ENCODE results near the gene MNAT1.

DNA sequence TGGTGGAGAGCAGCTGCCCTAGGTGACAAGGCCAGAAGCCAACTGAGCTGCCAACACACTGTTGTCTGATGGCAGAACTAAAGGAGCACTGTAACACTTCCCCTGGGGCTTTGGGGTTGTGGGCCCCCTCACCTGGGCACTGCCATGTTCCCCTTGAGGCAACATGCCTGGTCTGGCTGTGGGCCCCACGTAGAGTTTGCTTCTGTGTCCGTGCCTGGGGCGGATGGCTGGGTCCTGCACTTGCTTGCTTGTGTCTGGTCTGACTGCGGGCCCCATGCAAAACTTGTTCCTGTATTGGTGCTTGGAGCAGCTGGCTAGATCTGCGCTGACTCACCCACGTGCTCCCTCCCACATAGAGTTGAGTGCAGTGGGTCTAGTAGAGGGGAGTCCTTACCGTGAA is 78.4 kb downstream of the MNAT1 start:
- TF ChIP-seq ZEB2 (IDR thresholded peaks at IDR 0.05) (no peak), HMG20B (CRISPR knock-in tag; IDR thresholded peaks at IDR 0.05) (no peak), ZNF124 (CRISPR knock-in tag; IDR thresholded peaks at IDR 0.05) (no peak), ZNF121 (CRISPR knock-in tag; conservative IDR thresholded peaks at IDR 0.05) (no peak), ZBTB7A (IDR thresholded peaks at IDR 0.05; ENCODE audit: borderline replicate concordance, control insufficient read depth, low read depth, low read length) (no peak), KLF10 (CRISPR knock-in tag; IDR thresholded peaks at IDR 0.05) (no peak), GABPB1 (CRISPR knock-in tag; IDR thresholded peaks at IDR 0.05) (no peak), POLR2G (IDR thresholded peaks at IDR 0.05; ENCODE audit: low read depth, low read length) (no peak), RAD21 (CRISPR knock-in tag; conservative IDR thresholded peaks at IDR 0.05 in 1 of 2, IDR thresholded peaks at IDR 0.05 in 1 of 2) (no peak), POLR2B (IDR thresholded peaks at IDR 0.05; ENCODE audit: low read depth, partially characterized antibody) (no peak)
- TF ChIP-seq, protein P1, sequence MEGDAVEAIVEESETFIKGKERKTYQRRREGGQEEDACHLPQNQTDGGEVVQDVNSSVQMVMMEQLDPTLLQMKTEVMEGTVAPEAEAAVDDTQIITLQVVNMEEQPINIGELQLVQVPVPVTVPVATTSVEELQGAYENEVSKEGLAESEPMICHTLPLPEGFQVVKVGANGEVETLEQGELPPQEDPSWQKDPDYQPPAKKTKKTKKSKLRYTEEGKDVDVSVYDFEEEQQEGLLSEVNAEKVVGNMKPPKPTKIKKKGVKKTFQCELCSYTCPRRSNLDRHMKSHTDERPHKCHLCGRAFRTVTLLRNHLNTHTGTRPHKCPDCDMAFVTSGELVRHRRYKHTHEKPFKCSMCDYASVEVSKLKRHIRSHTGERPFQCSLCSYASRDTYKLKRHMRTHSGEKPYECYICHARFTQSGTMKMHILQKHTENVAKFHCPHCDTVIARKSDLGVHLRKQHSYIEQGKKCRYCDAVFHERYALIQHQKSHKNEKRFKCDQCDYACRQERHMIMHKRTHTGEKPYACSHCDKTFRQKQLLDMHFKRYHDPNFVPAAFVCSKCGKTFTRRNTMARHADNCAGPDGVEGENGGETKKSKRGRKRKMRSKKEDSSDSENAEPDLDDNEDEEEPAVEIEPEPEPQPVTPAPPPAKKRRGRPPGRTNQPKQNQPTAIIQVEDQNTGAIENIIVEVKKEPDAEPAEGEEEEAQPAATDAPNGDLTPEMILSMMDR (IDR thresholded peaks at IDR 0.05 in 2 of 3, conservative IDR thresholded peaks at IDR 0.05 in 1 of 3; ENCODE audit: insufficient read depth in 2 of 3, low read depth in 1 of 3, low read length in 3 of 3), result no peak
- TF ChIP-seq, protein P2, sequence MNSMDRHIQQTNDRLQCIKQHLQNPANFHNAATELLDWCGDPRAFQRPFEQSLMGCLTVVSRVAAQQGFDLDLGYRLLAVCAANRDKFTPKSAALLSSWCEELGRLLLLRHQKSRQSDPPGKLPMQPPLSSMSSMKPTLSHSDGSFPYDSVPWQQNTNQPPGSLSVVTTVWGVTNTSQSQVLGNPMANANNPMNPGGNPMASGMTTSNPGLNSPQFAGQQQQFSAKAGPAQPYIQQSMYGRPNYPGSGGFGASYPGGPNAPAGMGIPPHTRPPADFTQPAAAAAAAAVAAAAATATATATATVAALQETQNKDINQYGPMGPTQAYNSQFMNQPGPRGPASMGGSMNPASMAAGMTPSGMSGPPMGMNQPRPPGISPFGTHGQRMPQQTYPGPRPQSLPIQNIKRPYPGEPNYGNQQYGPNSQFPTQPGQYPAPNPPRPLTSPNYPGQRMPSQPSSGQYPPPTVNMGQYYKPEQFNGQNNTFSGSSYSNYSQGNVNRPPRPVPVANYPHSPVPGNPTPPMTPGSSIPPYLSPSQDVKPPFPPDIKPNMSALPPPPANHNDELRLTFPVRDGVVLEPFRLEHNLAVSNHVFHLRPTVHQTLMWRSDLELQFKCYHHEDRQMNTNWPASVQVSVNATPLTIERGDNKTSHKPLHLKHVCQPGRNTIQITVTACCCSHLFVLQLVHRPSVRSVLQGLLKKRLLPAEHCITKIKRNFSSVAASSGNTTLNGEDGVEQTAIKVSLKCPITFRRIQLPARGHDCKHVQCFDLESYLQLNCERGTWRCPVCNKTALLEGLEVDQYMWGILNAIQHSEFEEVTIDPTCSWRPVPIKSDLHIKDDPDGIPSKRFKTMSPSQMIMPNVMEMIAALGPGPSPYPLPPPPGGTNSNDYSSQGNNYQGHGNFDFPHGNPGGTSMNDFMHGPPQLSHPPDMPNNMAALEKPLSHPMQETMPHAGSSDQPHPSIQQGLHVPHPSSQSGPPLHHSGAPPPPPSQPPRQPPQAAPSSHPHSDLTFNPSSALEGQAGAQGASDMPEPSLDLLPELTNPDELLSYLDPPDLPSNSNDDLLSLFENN (IDR thresholded peaks at IDR 0.05; ENCODE audit: low read depth in 2 of 2, low read length in 2 of 2), result no peak
- TF ChIP-seq, protein P3, sequence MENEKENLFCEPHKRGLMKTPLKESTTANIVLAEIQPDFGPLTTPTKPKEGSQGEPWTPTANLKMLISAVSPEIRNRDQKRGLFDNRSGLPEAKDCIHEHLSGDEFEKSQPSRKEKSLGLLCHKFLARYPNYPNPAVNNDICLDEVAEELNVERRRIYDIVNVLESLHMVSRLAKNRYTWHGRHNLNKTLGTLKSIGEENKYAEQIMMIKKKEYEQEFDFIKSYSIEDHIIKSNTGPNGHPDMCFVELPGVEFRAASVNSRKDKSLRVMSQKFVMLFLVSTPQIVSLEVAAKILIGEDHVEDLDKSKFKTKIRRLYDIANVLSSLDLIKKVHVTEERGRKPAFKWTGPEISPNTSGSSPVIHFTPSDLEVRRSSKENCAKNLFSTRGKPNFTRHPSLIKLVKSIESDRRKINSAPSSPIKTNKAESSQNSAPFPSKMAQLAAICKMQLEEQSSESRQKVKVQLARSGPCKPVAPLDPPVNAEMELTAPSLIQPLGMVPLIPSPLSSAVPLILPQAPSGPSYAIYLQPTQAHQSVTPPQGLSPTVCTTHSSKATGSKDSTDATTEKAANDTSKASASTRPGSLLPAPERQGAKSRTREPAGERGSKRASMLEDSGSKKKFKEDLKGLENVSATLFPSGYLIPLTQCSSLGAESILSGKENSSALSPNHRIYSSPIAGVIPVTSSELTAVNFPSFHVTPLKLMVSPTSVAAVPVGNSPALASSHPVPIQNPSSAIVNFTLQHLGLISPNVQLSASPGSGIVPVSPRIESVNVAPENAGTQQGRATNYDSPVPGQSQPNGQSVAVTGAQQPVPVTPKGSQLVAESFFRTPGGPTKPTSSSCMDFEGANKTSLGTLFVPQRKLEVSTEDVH (IDR thresholded peaks at IDR 0.05; ENCODE audit: low read depth, partially characterized antibody), result no peak
- TF ChIP-seq, protein P4, sequence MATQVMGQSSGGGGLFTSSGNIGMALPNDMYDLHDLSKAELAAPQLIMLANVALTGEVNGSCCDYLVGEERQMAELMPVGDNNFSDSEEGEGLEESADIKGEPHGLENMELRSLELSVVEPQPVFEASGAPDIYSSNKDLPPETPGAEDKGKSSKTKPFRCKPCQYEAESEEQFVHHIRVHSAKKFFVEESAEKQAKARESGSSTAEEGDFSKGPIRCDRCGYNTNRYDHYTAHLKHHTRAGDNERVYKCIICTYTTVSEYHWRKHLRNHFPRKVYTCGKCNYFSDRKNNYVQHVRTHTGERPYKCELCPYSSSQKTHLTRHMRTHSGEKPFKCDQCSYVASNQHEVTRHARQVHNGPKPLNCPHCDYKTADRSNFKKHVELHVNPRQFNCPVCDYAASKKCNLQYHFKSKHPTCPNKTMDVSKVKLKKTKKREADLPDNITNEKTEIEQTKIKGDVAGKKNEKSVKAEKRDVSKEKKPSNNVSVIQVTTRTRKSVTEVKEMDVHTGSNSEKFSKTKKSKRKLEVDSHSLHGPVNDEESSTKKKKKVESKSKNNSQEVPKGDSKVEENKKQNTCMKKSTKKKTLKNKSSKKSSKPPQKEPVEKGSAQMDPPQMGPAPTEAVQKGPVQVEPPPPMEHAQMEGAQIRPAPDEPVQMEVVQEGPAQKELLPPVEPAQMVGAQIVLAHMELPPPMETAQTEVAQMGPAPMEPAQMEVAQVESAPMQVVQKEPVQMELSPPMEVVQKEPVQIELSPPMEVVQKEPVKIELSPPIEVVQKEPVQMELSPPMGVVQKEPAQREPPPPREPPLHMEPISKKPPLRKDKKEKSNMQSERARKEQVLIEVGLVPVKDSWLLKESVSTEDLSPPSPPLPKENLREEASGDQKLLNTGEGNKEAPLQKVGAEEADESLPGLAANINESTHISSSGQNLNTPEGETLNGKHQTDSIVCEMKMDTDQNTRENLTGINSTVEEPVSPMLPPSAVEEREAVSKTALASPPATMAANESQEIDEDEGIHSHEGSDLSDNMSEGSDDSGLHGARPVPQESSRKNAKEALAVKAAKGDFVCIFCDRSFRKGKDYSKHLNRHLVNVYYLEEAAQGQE (IDR thresholded peaks at IDR 0.05; ENCODE audit: borderline replicate concordance), result no peak
- TF ChIP-seq, protein P4 (CRISPR knock-in tag; IDR thresholded peaks at IDR 0.05; ENCODE audit: low read depth), result no peak

Measured in K562 (cell line).